ENCODE measurements around the gene VSIG10.
A peak's percentile ranks its signal among the peaks of the same experiment; 100 is the strongest.
"Not testable (repeated sequence)": the region's sequence is repeated elsewhere in the genome, so short reads cannot be mapped to it uniquely, and the experiment has no call there.

The VSIG10 gene

GRCh38 chr12:118135788-118136558 lies 32.2 kb upstream of the VSIG10 start, which contains the start of gene PEBP1 (continued):
- no peak for TF ChIP-seq TRIM28 (IDR thresholded peaks at IDR 0.05; ENCODE audit: borderline replicate concordance, low read length)
- TF ChIP-seq, protein P1, sequence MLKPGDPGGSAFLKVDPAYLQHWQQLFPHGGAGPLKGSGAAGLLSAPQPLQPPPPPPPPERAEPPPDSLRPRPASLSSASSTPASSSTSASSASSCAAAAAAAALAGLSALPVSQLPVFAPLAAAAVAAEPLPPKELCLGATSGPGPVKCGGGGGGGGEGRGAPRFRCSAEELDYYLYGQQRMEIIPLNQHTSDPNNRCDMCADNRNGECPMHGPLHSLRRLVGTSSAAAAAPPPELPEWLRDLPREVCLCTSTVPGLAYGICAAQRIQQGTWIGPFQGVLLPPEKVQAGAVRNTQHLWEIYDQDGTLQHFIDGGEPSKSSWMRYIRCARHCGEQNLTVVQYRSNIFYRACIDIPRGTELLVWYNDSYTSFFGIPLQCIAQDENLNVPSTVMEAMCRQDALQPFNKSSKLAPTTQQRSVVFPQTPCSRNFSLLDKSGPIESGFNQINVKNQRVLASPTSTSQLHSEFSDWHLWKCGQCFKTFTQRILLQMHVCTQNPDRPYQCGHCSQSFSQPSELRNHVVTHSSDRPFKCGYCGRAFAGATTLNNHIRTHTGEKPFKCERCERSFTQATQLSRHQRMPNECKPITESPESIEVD (tag by site-specific recombination; IDR thresholded peaks at IDR 0.05): no peak
- TF ChIP-seq ZNF791 (tag by site-specific recombination; IDR thresholded peaks at IDR 0.05): no peak
- TF ChIP-seq, protein P2, sequence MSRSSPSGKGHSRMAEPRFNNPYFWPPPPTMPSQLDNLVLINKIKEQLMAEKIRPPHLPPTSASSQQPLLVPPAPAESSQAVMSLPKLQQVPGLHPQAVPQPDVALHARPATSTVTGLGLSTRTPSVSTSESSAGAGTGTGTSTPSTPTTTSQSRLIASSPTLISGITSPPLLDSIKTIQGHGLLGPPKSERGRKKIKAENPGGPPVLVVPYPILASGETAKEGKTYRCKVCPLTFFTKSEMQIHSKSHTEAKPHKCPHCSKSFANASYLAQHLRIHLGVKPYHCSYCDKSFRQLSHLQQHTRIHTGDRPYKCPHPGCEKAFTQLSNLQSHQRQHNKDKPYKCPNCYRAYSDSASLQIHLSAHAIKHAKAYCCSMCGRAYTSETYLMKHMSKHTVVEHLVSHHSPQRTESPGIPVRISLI (tag by site-specific recombination; IDR thresholded peaks at IDR 0.05): 0 out of 2 replicates have a peak, but pooled peaks have one; percentile 0
- peak; percentile 93 for TF ChIP-seq KLF1 (tag by site-specific recombination; IDR thresholded peaks at IDR 0.05)
- peak; percentile 51; the same call in 1 of the 2 replicates for TF ChIP-seq PATZ1 (tag by site-specific recombination; IDR thresholded peaks at IDR 0.05)
- no peak for TF ChIP-seq BCL6B (tag by site-specific recombination; IDR thresholded peaks at IDR 0.05)
- TF ChIP-seq, protein P3, sequence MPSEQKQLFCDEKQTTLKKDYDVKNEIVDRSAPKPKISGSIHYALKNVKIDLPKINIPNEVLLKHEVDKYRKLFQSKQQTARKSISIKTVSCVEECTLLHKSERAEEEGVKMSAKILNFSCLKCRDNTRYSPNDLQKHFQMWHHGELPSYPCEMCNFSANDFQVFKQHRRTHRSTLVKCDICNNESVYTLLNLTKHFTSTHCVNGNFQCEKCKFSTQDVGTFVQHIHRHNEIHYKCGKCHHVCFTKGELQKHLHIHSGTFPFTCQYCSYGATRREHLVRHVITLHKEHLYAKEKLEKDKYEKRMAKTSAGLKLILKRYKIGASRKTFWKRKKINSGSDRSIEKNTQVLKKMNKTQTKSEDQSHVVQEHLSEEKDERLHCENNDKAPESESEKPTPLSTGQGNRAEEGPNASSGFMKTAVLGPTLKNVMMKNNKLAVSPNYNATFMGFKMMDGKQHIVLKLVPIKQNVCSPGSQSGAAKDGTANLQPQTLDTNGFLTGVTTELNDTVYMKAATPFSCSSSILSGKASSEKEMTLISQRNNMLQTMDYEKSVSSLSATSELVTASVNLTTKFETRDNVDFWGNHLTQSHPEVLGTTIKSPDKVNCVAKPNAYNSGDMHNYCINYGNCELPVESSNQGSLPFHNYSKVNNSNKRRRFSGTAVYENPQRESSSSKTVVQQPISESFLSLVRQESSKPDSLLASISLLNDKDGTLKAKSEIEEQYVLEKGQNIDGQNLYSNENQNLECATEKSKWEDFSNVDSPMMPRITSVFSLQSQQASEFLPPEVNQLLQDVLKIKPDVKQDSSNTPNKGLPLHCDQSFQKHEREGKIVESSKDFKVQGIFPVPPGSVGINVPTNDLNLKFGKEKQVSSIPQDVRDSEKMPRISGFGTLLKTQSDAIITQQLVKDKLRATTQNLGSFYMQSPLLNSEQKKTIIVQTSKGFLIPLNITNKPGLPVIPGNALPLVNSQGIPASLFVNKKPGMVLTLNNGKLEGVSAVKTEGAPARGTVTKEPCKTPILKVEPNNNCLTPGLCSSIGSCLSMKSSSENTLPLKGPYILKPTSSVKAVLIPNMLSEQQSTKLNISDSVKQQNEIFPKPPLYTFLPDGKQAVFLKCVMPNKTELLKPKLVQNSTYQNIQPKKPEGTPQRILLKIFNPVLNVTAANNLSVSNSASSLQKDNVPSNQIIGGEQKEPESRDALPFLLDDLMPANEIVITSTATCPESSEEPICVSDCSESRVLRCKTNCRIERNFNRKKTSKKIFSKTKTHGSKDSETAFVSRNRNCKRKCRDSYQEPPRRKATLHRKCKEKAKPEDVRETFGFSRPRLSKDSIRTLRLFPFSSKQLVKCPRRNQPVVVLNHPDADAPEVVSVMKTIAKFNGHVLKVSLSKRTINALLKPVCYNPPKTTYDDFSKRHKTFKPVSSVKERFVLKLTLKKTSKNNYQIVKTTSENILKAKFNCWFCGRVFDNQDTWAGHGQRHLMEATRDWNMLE (tag by site-specific recombination; conservative IDR thresholded peaks at IDR 0.05; ENCODE audit: low read depth): no peak

GRCh38 chr12:118129436-118129835 lies 25.6 kb upstream of the VSIG10 start:
- H3K4me3 ChIP-seq (ENCODE audit: low read depth, low read length); CTCF ChIA-PET; POLR2A ChIA-PET; H3K9me3 ChIP-seq (ENCODE audit: control insufficient read depth, insufficient read depth, low read depth, low read length); H3K36me3 ChIP-seq (ENCODE audit: control insufficient read depth in 2 of 2, insufficient read depth in 1 of 2, low read length in 2 of 2); H3K27ac ChIP-seq (ENCODE audit: extremely low read depth, low read depth, low read length): not testable (repeated sequence)
- TF ChIP-seq ZNF146 (tag by site-specific recombination; IDR thresholded peaks at IDR 0.05) (peak; percentile 96), ZNF280D (tag by site-specific recombination; IDR thresholded peaks at IDR 0.05) (peak; percentile 47; the same call in 1 of the 2 replicates)
- H3K4me1 ChIP-seq (ENCODE audit: control insufficient read depth, insufficient read depth, low read length): peaks cover 10% of the 10 kb centered on the region; the same call in 1 of the 2 replicates
